ENCODE data around the gene CDKL4.
"Not testable (repeated sequence)": the region's sequence is repeated elsewhere in the genome, so short reads cannot be mapped to it uniquely, and the experiment has no call there.

CDKL4 gene

GRCh38 chr2:39160982-39161381, 82.8 kb downstream of the CDKL4 start:
- peaks cover 5% of the 10 kb centered on the region for H3K4me1 Mint-ChIP-seq
- H3K36me3 Mint-ChIP-seq (ENCODE audit: insufficient read depth), result peaks cover 2% of the 10 kb centered on the region
- DNase-seq (ENCODE audit: low spot score in 2 of 2), result no peak
- H3K27me3 Mint-ChIP-seq, result peaks cover 23% of the 10 kb centered on the region
- no peak overlapping the region for H3K4me3 Mint-ChIP-seq
- no peaks in the 10 kb centered on the region for H3K9me3 Mint-ChIP-seq
- no peak for ATAC-seq (replicated peaks; ENCODE audit: extremely low read depth, poor library complexity, severe bottlenecking)
- H3K27ac Mint-ChIP-seq (ENCODE audit: low read depth), result no peak overlapping the region

DNA sequence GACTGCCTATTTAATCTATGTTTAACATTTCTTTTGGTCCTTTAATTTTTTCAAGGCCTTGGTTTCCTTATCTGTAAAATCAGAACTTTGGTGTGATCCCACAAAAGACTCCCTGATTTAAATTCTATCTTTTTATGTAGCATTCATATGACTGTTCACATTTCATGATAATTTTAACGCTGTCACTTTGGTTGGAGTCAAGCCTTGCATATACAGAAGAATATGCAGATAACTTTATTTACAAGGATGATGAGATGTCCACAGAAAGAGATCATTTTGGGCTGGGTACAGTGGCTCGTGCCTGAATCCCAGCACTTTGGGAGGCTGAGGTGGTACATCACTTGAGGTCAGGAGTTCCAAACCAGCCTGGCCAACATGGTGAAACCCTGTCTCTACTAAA, 84.5 kb downstream of the CDKL4 start:
- H3K27me3 Mint-ChIP-seq, result peaks cover 15% of the 10 kb centered on the region
- no peak overlapping the region for H3K4me3 Mint-ChIP-seq
- peaks cover 5% of the 10 kb centered on the region for H3K4me1 Mint-ChIP-seq
- DNase-seq (ENCODE audit: low spot score in 2 of 2), result no peak
- no peak overlapping the region for H3K27ac Mint-ChIP-seq (ENCODE audit: low read depth)
- H3K9me3 Mint-ChIP-seq, result no peaks in the 10 kb centered on the region
- no peak for ATAC-seq (replicated peaks; ENCODE audit: extremely low read depth, poor library complexity, severe bottlenecking)
- H3K36me3 Mint-ChIP-seq (ENCODE audit: insufficient read depth), result peaks cover 2% of the 10 kb centered on the region

- H3K4me3 Mint-ChIP-seq, result no peak overlapping the region
- H3K9me3 Mint-ChIP-seq, result no peaks in the 10 kb centered on the region
- no peak overlapping the region for H3K27ac Mint-ChIP-seq (ENCODE audit: low read depth)
- DNase-seq (ENCODE audit: low spot score in 2 of 2) (no peak), ATAC-seq (replicated peaks; ENCODE audit: extremely low read depth, poor library complexity, severe bottlenecking) (no peak)
- H3K27me3 Mint-ChIP-seq, result peaks cover 6% of the 10 kb centered on the region
- H3K36me3 Mint-ChIP-seq (ENCODE audit: insufficient read depth), result peaks cover 2% of the 10 kb centered on the region
- peaks cover 3% of the 10 kb centered on the region for H3K4me1 Mint-ChIP-seq
Measured at GRCh38 chr2:39158351-39158750, 85.4 kb downstream of the CDKL4 start.

DNA sequence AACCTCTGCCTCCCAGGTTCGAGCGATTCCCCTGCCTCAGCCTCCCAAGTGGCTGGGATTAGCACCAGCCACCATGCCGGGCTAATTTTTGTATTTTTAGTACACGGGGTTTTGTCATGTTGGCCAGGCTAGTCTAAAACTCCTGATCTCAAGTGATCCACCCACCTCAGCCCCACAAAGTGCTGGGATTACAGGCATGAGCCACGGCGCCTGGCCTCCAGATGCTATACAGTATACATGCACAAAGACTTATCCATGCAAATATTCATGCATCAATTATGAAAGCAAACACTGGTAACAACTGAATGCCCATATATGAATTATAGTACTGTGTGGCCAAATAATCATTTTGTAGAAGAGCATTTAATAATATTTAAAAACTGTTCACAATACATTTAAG, 86.9 kb downstream of the CDKL4 start:
- H3K4me3 Mint-ChIP-seq, result no peak overlapping the region
- H3K4me1 Mint-ChIP-seq, result no peaks in the 10 kb centered on the region
- ATAC-seq (replicated peaks; ENCODE audit: extremely low read depth, poor library complexity, severe bottlenecking), result no peak
- H3K36me3 Mint-ChIP-seq (ENCODE audit: insufficient read depth), result peaks cover 2% of the 10 kb centered on the region
- DNase-seq (ENCODE audit: low spot score in 2 of 2), result no peak
- no peak overlapping the region for H3K27ac Mint-ChIP-seq (ENCODE audit: low read depth)
- H3K27me3 Mint-ChIP-seq, result no peaks in the 10 kb centered on the region
- no peaks in the 10 kb centered on the region for H3K9me3 Mint-ChIP-seq

DNA sequence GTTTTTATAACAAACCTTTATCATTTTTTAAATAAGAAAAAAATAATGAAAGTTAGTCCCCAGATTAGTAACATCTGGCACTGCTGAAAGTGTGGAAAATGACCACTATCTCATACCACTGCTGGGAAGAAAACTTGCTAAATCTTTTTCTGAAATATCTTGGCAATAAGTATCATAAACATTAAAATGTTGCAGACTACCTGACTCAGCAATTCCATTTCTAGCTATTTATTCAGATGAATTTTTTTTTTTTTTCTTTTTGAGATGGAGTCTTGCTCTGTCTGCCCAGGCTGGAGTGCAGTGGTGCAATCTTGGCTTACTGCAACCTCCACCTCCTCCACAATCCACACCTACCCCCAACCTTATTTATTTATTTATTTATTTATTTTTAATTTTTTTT, 87.7 kb downstream of the CDKL4 start:
- Mint-ChIP-seq H3K36me3 (ENCODE audit: insufficient read depth) (no peaks in the 10 kb centered on the region), H3K9me3 (no peaks in the 10 kb centered on the region)
- DNase-seq (ENCODE audit: low spot score in 2 of 2), result no peak

GRCh38 chr2:39155573-39155972, 88.2 kb downstream of the CDKL4 start:
- not testable (repeated sequence) for H3K27me3 Mint-ChIP-seq; H3K36me3 Mint-ChIP-seq (ENCODE audit: insufficient read depth); ATAC-seq (replicated peaks; ENCODE audit: extremely low read depth, poor library complexity, severe bottlenecking); H3K4me1 Mint-ChIP-seq; H3K27ac Mint-ChIP-seq (ENCODE audit: low read depth); H3K9me3 Mint-ChIP-seq; H3K4me3 Mint-ChIP-seq; DNase-seq (ENCODE audit: low spot score in 2 of 2)

More for the DNA sequence above, 87.7 kb downstream of the CDKL4 start:
- H3K4me1 Mint-ChIP-seq, result no peaks in the 10 kb centered on the region
- H3K27ac Mint-ChIP-seq (ENCODE audit: low read depth), result no peak overlapping the region
- H3K27me3 Mint-ChIP-seq, result no peaks in the 10 kb centered on the region
- no peak for ATAC-seq (replicated peaks; ENCODE audit: extremely low read depth, poor library complexity, severe bottlenecking)
- H3K4me3 Mint-ChIP-seq, result no peak overlapping the region

- Mint-ChIP-seq H3K4me1 (no peaks in the 10 kb centered on the region), H3K27ac (ENCODE audit: low read depth) (no peak overlapping the region), H3K4me3 (no peak overlapping the region), H3K27me3 (no peaks in the 10 kb centered on the region), H3K9me3 (no peaks in the 10 kb centered on the region), H3K36me3 (ENCODE audit: insufficient read depth) (no peaks in the 10 kb centered on the region)
- ATAC-seq (replicated peaks; ENCODE audit: extremely low read depth, poor library complexity, severe bottlenecking) (no peak), DNase-seq (ENCODE audit: low spot score in 2 of 2) (no peak)
Measured at GRCh38 chr2:39154944-39155343, 88.8 kb downstream of the CDKL4 start.

DNA sequence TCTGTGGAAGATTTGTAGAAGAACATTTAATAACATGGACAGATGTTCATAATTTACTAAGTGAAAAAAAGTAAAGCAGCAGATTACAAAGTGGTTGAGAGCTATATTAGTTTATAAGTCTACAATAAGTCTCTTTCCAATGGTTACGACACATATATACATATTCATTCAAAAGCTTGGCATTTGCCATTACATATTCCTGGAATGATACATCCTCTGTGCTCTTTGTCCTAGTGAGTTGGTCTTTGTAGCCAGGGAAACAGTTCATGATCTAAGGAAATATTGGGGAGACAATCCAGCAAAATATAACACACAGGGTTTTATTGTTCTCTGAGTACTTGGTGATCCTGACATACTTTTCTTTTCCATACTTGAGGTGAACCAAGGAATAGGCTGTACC, 90.5 kb downstream of the CDKL4 start:
- no peak overlapping the region for H3K4me3 Mint-ChIP-seq
- H3K27me3 Mint-ChIP-seq, result no peaks in the 10 kb centered on the region
- H3K9me3 Mint-ChIP-seq, result no peaks in the 10 kb centered on the region
- no peaks in the 10 kb centered on the region for H3K36me3 Mint-ChIP-seq (ENCODE audit: insufficient read depth)
- ATAC-seq (replicated peaks; ENCODE audit: extremely low read depth, poor library complexity, severe bottlenecking) (no peak), DNase-seq (ENCODE audit: low spot score in 2 of 2) (no peak)
- no peak overlapping the region for H3K27ac Mint-ChIP-seq (ENCODE audit: low read depth)
- no peaks in the 10 kb centered on the region for H3K4me1 Mint-ChIP-seq

DNA sequence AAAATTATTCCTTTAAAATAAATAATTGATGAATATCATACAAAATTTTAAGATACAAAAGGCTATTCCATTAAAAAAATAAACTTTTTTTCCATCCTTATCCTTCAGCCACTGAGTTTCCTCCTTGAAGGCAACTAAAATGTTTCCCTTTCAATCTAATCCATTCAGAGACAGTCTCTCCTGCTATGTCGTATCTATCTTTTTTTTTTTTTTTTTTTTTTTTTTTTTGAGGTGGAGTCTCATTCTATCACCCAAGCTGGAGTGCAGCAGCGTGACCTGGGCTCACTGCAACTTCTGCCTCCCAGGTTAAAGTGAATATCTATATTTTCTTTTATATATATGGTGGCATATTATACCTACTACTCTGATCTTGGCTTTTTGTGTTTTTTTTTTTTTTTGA, 91.3 kb downstream of the CDKL4 start:
- no peak for ATAC-seq (replicated peaks; ENCODE audit: extremely low read depth, poor library complexity, severe bottlenecking)
- Mint-ChIP-seq H3K9me3 (no peaks in the 10 kb centered on the region), H3K4me3 (no peak overlapping the region), H3K36me3 (ENCODE audit: insufficient read depth) (no peaks in the 10 kb centered on the region), H3K27me3 (no peaks in the 10 kb centered on the region), H3K27ac (ENCODE audit: low read depth) (no peak overlapping the region), H3K4me1 (no peaks in the 10 kb centered on the region)
- no peak for DNase-seq (ENCODE audit: low spot score in 2 of 2)

GRCh38 chr2:39150890-39151497, 92.8 kb downstream of the CDKL4 start:
- no peak overlapping the region for H3K4me3 Mint-ChIP-seq
- no peaks in the 10 kb centered on the region for H3K36me3 Mint-ChIP-seq (ENCODE audit: insufficient read depth)
- H3K27ac Mint-ChIP-seq (ENCODE audit: low read depth), result no peak overlapping the region
- no peaks in the 10 kb centered on the region for H3K9me3 Mint-ChIP-seq
- no peaks in the 10 kb centered on the region for H3K27me3 Mint-ChIP-seq
- no peaks in the 10 kb centered on the region for H3K4me1 Mint-ChIP-seq
- ATAC-seq (replicated peaks; ENCODE audit: extremely low read depth, poor library complexity, severe bottlenecking), result no peak
- DNase-seq (ENCODE audit: low spot score in 2 of 2), result no peak

- no peaks in the 10 kb centered on the region for H3K9me3 Mint-ChIP-seq
- H3K27ac Mint-ChIP-seq (ENCODE audit: low read depth), result no peak overlapping the region
- no peak for DNase-seq (ENCODE audit: low spot score in 2 of 2)
- H3K4me3 Mint-ChIP-seq, result no peak overlapping the region
- H3K36me3 Mint-ChIP-seq (ENCODE audit: insufficient read depth), result no peaks in the 10 kb centered on the region
- no peaks in the 10 kb centered on the region for H3K4me1 Mint-ChIP-seq
- H3K27me3 Mint-ChIP-seq, result no peaks in the 10 kb centered on the region
- ATAC-seq (replicated peaks; ENCODE audit: extremely low read depth, poor library complexity, severe bottlenecking), result no peak
Measured at GRCh38 chr2:39150102-39150562, 93.6 kb downstream of the CDKL4 start.

DNA sequence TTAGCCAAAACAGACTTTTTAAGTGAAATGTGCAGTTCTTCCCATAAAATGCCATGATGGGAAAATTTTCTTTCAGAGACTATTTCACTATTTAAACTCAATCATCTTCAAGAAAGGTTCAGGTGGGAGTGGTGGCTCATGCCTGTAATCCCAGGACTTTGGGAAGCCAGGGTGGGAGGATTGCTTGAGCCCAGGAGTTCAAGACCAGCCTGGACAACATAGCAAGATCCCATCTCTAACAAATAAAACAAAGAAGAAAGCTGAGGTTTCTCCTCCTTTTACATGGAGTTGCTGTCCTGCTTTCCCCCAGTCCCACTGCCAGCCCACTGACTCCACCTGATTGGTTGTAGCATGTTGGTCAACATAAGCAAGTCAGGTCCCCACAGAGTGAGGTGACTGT, 97.1 kb downstream of the CDKL4 start:
- no peak for DNase-seq (ENCODE audit: low spot score in 2 of 2)
- H3K9me3 Mint-ChIP-seq, result no peaks in the 10 kb centered on the region
- H3K27ac Mint-ChIP-seq (ENCODE audit: low read depth), result no peak overlapping the region
- no peaks in the 10 kb centered on the region for H3K36me3 Mint-ChIP-seq (ENCODE audit: insufficient read depth)
- no peaks in the 10 kb centered on the region for H3K27me3 Mint-ChIP-seq
- no peak for ATAC-seq (replicated peaks; ENCODE audit: extremely low read depth, poor library complexity, severe bottlenecking)
- H3K4me3 Mint-ChIP-seq, result no peak overlapping the region
- H3K4me1 Mint-ChIP-seq, result peaks cover 11% of the 10 kb centered on the region

- no peaks in the 10 kb centered on the region for H3K36me3 Mint-ChIP-seq (ENCODE audit: insufficient read depth)
- peaks cover 11% of the 10 kb centered on the region for H3K4me1 Mint-ChIP-seq
- no peaks in the 10 kb centered on the region for H3K27me3 Mint-ChIP-seq
- ATAC-seq (replicated peaks; ENCODE audit: extremely low read depth, poor library complexity, severe bottlenecking), result no peak
- H3K9me3 Mint-ChIP-seq, result no peaks in the 10 kb centered on the region
- no peak overlapping the region for H3K27ac Mint-ChIP-seq (ENCODE audit: low read depth)
- H3K4me3 Mint-ChIP-seq, result no peak overlapping the region
- no peak for DNase-seq (ENCODE audit: low spot score in 2 of 2)
Measured at GRCh38 chr2:39145906-39146421, 97.8 kb downstream of the CDKL4 start.

Data from central memory CD8-positive, alpha-beta T cell (primary cell).